Sigmoid colon (tissue), 7 donors: ENCODE measurements around the gene PAX5. TPM values are rescaled to one million over a fixed set of nuclear protein-coding genes. Genes with fewer than 3 reads are reported as not detected.

Experiments
- DNase-seq: peaks from one replicate; pipeline ENCODE4 v3.0.0-alpha.2; 2019
- H3K27ac ChIP-seq, 4 donors: fragments of 200-600 bp; sonication (generic); one replicate each; pipeline ENCODE4 v1.5.1; 2016 to 2019; ENCODE audit warnings: mild to moderate bottlenecking in 1 of 4
- H3K27me3 ChIP-seq, 3 donors: fragments of 200-600 bp; sonication (generic); one replicate each; pipeline ENCODE4 v1.5.1; 2019; ENCODE audit warnings: mild to moderate bottlenecking in 1 of 3
- H3K36me3 ChIP-seq, 4 donors: fragments of 200-600 bp; sonication (generic); one replicate each; pipeline ENCODE4 v1.5.1; 2016 to 2019
- H3K4me1 ChIP-seq, 4 donors: fragments of 200-600 bp; sonication (generic); one replicate each; pipeline ENCODE4 v1.5.1; 2017 to 2019
- H3K4me3 ChIP-seq, 4 donors: fragments of 200-600 bp; sonication (generic); one replicate each; pipeline ENCODE4 v1.5.1; 2017 to 2019; ENCODE audit warnings: mild to moderate bottlenecking in 2 of 4, moderate library complexity in 1 of 4
- H3K9me3 ChIP-seq, 4 donors: fragments of 200-600 bp in 3 of 4; sonication (generic) in 3 of 4; one replicate each; pipeline versions ENCODE4 v1.5.1 to v1.6.1; 2013 to 2019
- CTCF ChIP-seq, 4 experiments: fragments of 450-650 bp in 3 of 4; fragments of 200-600 bp in 1 of 4; IDR thresholded peaks; one replicate each; pipeline ENCODE4 v1.5.1; 2016 to 2019; ENCODE audit warnings: antibody characterized with exemption in 4 of 4, mild to moderate bottlenecking in 3 of 4, moderate library complexity in 2 of 4
- EP300 ChIP-seq, 4 donors: sonication (generic); formaldehyde crosslinking; IDR thresholded peaks; one replicate each; pipeline ENCODE4 v1.6.1; 2017; ENCODE audit warnings: antibody characterized with exemption in 4 of 4
- POLR2A ChIP-seq, 2 donors: fragments of 450-650 bp; IDR thresholded peaks; one replicate each; pipeline ENCODE4 v1.6.1; 2016; ENCODE audit warnings: antibody characterized with exemption in 2 of 2, mild to moderate bottlenecking in 2 of 2, moderate library complexity in 2 of 2
- POLR2AphosphoS5 ChIP-seq, 4 donors: sonication (generic); formaldehyde crosslinking; IDR thresholded peaks; one replicate each; pipeline ENCODE4 v1.6.1; 2017; ENCODE audit warnings: antibody characterized with exemption in 4 of 4
- WGBS, 2 donors: extraction: QIAGEN DNeasy Blood & Tissue Kit; methylation state at CpG; one replicate each; pipeline ENCODE4 v1.1.7; 2013; 5-methylcytosine and 5-hydroxymethylcytosine counted together
- intact Hi-C: fragments of 100-400 bp; cut with DNase I; formaldehyde crosslinking; loops from one replicate; pipeline ENCODE4 v1.15.1; 2023
- polyA plus RNA-seq, 3 donors: library from polyadenylated mRNA; stranded (reverse); fragments of 200-250 nt; gene quantifications; one replicate each; pipeline ENCODE4 v1.2.3, GENCODE V29; 2013
- total RNA-seq, 4 donors: library from RNA; depleted of rRNA; stranded (reverse); fragments of >200 nt; gene quantifications; one replicate each; pipeline ENCODE4 v1.1.0, GENCODE V29; 2016
- donor health status: healthy with polysubstance abuse.
- donor health status: Bipolar disorder and iron deficiency.
- donor health status: healthy.

The PAX5 gene
- total and polyA plus RNA-seq, 7 donors: under 0.01 to 20.1 (median 0.23) TPM; not detected in 4

GRCh38 chr9:36999728-37000333, 34.2 kb downstream of the PAX5 start:
- DNase-seq: no peak
- Histone ChIP-seq H3K9me3 (no peaks in the 10 kb centered on the region), H3K27me3 (peaks cover 10 to 78% (median 53%) of the 10 kb centered on the region in 3 donors), H3K36me3 (no peaks in the 10 kb centered on the region), H3K4me3 (no peak overlapping the region), H3K27ac (no peak overlapping the region), H3K4me1 (peaks cover 0 to 5% (median 0%) of the 10 kb centered on the region in 4 donors)
- TF ChIP-seq EP300 (IDR thresholded peaks at IDR 0.05) (no peak), CTCF (IDR thresholded peaks at IDR 0.05) (no peak), POLR2A (IDR thresholded peaks at IDR 0.05) (no peak), POLR2AphosphoS5 (IDR thresholded peaks at IDR 0.05) (no peak)
- WGBS, 2 donors: 67 to 70% methylated on average over 8 of the region's 8 CpGs
- intact Hi-C loops: no loop called here

GRCh38 chr9:36997414-36997813, 36.7 kb downstream of the PAX5 start:
- H3K9me3 ChIP-seq: no peaks in the 10 kb centered on the region
- TF ChIP-seq POLR2A (IDR thresholded peaks at IDR 0.05): no peak
- TF ChIP-seq CTCF (IDR thresholded peaks at IDR 0.05): no peak
- TF ChIP-seq EP300 (IDR thresholded peaks at IDR 0.05): no peak
- TF ChIP-seq POLR2AphosphoS5 (IDR thresholded peaks at IDR 0.05): no peak
- peaks cover 3 to 73% (median 37%) of the 10 kb centered on the region in 3 donors for H3K27me3 ChIP-seq
- 77 to 86% methylated on average over 12 of the region's 12 CpGs for WGBS, 2 donors
- H3K36me3 ChIP-seq: no peaks in the 10 kb centered on the region
- no peak overlapping the region for H3K4me3 ChIP-seq
- H3K4me1 ChIP-seq: peaks cover 0 to 2% (median 0%) of the 10 kb centered on the region in 4 donors
- no peak for DNase-seq
- intact Hi-C loops: no loop called here
- no peak overlapping the region for H3K27ac ChIP-seq

- intact Hi-C loops: no loop called here
- H3K4me1 ChIP-seq: no peaks in the 10 kb centered on the region
- no peak overlapping the region for H3K4me3 ChIP-seq
- H3K36me3 ChIP-seq: no peaks in the 10 kb centered on the region
- 68 to 75% methylated on average over 5 of the region's 5 CpGs for WGBS, 2 donors
- DNase-seq: no peak
- peaks cover 0 to 72% (median 30%) of the 10 kb centered on the region in 3 donors for H3K27me3 ChIP-seq
- no peak overlapping the region for H3K27ac ChIP-seq
- H3K9me3 ChIP-seq: peaks cover 0 to under 1% (median 0%) of the 10 kb centered on the region in 4 donors
- TF ChIP-seq CTCF (IDR thresholded peaks at IDR 0.05) (no peak), POLR2A (IDR thresholded peaks at IDR 0.05) (no peak), POLR2AphosphoS5 (IDR thresholded peaks at IDR 0.05) (no peak), EP300 (IDR thresholded peaks at IDR 0.05) (no peak)
Measured at GRCh38 chr9:36996706-36997086, 37.4 kb downstream of the PAX5 start.

GRCh38 chr9:36995927-36996705, 38.0 kb downstream of the PAX5 start:
- intact Hi-C loops: no loop called here

More at GRCh38 chr9:36995927-36996705, 38.0 kb downstream of the PAX5 start:
- no peak overlapping the region for H3K4me3 ChIP-seq
- H3K9me3 ChIP-seq: peaks cover 2 to 6% (median 4%) of the 10 kb centered on the region in 4 donors
- H3K4me1 ChIP-seq: no peaks in the 10 kb centered on the region
- WGBS, 2 donors: 9 to 20% methylated on average over 16 of the region's 16 CpGs
- no peak overlapping the region for H3K27ac ChIP-seq
- no peaks in the 10 kb centered on the region for H3K36me3 ChIP-seq
- TF ChIP-seq POLR2AphosphoS5 (IDR thresholded peaks at IDR 0.05) (no peak), POLR2A (IDR thresholded peaks at IDR 0.05) (no peak), CTCF (IDR thresholded peaks at IDR 0.05) (peak in 1 of 4 experiments; percentile 5), EP300 (IDR thresholded peaks at IDR 0.05) (no peak)
- peaks cover 0 to 72% (median 25%) of the 10 kb centered on the region in 3 donors for H3K27me3 ChIP-seq
- no peak for DNase-seq
